ENCODE results near the gene RELL1.
"Not testable (repeated sequence)": the region's sequence is repeated elsewhere in the genome, so short reads cannot be mapped to it uniquely, and the experiment has no call there.

The RELL1 gene

DNA sequence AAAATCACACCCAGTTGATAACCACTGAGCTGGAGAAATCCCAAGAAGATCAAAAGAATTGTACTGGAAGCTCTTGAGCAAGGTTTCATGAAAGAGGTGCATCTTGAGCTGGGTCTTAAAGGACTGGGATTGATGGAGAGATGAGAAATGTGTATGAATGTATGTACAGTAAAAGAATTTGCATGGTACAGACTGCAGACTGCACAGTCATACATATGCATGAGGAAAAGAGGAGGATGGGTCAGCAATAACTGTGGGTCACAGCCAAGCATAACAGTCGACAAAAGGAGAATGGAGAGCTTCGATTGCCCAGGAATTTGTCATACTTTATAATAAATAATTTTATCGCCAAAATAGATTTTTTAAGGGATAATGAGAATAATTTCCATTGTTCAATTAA lies 4.8 kb upstream of the RELL1 start:
- no peak for DNase-seq

DNA sequence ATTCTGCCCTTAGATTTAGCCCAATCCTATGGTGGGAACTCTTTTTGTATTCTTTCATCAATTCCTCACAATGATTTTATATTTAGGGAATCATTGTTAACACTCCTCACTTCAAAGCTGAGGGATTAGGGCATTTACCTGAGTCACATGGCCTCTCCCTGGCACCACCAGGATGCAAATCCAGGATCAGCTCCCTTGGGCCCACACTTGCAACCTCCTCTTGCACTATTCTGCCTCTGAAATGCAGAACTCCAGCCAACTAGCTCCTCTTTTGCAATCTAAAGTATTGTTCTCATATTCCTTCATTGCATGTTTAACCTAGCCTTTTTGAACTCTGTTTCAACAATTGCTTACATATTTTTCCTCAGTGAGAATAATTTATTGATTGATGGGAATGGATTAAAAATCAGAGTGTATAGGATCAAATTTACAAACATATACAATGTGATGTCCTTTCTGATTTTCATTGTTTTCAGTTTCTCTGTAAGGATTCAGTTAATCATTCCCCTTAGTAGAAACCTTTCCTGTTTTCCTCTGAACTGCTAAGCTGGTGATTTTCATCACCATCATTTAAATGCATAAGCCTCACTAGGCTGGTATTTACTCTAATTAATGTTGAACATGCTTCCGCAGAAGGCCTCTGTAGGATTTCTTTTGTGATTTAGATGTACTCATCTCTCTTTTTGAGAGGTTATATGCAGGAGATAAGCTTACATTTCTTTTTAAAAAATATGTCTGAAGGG lies 3.3 kb upstream of the RELL1 start:
- no peak for DNase-seq

DNA sequence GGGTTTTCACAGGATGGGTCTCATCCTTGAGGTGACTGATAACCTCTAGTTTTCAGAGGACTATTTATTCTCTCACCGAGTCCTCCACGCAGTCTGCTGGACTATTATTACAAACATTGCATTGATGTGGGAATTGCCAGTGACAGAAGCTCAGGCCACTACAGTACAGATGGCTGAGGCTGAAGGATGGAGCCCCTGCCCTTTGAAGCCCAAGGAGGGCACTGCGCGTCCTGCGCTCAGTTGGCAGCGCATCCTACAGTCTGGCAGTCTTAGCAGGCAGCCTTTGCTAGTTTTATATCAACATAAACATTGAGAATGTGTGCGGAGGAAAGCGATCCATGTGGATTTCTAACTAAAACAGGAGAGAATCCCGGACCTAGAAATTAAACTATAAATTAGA lies 1.5 kb upstream of the RELL1 start:
- DNase-seq = no peak

DNA sequence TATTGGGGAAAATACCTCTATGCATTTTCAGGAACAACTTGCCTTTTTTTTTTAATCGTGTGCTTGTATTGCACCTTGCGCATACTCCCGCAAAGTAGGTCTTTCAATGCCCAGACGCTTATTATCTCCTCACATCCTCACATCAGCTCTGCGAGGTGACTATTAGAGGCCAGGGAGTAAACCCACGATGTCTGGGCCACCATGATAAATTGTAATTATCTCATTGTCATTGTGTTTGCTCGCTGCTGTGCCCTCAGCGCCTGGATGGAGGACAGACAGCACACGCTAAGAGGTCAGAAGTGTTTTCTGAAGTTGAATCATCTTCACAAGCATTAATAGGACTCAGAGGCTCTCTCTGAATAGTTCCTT lies 1.0 kb upstream of the RELL1 start:
- DNase-seq = no peak

DNA sequence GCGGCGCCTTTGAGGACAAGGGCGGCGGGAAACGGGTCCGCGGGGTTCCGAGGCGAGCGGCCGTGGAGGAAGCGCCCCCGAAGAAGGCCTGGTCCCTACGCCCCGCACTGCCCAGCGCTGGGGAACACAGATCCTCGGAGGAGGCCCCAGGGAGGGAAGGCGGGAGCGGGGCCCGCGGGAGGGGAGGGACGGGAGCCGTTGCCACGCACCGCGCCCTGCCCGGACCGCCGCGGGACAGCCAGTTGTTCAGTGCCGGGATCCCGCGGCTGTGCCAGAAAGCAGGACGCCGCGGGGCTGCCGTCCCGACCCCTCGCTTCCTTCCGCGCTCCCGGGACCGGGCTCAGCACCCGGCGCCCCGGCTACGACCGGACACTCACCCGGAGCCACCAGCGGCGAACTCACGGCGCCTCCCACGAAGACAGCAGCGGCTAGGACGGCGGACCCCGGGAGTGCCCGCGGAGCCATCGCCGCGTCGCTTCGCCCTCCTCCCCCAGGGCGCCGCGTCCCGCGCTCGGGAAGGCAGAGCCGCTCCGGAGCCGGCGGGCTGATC lies 278 bp downstream of the RELL1 start:
- DNase-seq = peak; percentile 71

DNA sequence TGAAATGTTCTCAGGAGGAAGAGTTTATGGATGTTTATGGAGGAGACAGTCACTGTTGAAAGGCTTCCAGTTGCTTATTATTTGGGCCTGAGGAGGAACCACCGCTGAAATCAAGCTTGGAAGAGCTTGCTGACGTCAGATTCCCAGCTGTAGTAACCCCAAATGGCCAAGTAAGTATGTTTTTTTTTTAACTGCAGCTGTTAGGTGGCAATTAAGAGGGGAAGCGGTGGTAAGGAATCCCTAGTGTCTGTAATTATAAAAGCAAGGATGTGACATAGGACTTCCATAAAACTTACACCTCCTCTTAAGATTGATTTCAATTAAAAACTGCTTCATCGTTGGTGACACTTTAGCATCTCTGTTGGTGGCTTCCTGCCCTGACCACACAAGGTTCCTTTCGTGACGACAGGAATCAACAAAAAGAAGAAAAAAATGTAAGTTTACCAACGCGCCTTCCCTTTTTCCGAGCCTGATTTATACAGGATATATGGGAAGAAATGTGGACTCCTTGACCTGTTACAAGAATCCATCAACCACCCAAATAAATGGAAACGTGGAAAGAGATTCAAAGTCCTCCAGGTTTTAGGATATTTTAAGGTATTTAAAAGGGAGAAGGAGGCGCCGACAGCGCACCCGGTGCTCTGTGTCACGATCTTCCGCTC lies 884 bp downstream of the RELL1 start:
- DNase-seq = peak; percentile 59

DNA sequence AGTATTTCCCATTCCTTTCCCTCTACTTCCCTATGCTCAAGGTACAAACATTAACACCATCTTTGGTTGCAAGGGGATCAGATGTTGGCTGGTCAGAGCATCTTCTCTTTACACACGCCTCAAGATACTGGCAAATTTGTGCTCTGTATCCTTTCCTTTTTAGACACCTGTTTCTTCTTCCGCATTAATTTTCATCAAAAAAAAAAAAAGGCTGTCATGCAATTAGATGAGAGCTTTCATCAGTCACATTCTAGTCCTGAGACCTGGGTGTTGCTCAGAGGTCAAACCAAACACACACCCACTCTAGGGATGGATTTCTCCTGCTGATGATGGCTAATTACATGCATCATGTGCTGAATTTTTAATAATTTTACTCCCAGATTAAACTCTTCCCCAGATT lies 2.0 kb downstream of the RELL1 start:
- no peak for DNase-seq

DNA sequence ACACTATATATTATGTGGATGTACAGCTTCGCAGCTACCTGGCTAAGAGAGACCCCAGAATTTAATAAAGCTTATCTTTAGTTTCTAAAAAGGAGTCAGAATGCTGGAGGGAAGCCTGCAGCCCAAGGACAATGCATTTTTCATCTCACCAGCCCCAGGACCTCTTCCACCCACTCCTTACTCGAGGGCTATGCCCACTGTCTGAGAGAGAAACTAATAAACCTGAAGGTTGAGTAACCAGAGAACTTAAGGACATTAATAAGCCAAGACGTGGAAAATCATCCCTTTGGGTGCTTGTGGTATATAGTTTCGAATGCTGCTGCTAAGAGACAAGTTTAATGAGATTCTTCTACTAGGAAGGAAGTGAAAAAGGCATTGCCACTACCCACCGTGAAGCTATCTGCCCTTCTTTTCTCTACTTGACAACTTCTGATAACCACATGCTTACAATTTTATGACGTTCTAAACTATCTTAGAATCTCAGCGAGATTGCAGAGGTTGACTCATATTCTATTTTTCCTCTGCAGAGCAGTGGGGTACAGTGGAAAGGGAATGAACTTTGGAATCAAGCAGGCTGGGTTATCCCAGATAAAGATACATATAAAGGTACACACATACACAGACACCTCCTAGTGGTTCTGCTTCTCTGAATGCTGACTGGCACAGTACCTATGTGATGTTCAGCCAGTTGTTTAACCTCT lies 3.3 kb downstream of the RELL1 start:
- no peak for DNase-seq

DNA sequence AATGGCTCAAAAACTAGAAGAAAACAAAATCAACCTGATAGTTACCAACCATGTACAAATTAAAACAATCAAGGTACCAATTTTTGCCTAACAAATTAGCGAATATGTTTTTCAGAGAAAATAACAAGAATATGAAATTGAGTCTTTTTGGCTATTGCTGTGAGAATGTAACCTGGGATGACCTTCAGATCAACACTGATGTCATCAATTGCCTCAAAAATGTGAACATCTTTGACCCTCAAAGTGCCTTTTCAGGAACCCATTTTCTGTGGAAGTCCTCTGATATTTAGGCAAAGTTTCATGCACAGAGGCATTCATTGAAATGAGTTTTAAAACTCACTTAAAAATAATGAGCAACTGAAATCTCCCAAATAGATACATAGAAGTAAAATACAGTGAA lies 6.1 kb downstream of the RELL1 start:
- DNase-seq = no peak

DNA sequence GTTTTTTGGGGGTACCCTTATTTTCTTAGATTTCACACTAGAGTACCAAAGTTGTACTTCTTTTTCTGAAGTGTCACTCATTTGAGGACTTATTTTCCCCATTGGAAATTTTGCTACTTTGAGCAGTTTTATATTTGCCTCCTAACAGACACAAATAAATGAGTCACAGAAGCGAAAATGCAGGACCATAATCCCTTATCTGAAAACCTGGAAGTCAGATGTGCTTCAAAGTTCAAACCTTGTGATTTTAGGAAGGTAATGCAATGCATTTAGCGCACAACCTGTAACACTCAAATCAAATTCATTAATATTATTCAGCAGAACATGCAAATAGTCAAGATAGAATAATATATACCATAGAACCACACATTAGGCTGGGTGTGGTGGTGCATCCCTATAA lies 6.9 kb downstream of the RELL1 start:
- DNase-seq = no peak

DNA sequence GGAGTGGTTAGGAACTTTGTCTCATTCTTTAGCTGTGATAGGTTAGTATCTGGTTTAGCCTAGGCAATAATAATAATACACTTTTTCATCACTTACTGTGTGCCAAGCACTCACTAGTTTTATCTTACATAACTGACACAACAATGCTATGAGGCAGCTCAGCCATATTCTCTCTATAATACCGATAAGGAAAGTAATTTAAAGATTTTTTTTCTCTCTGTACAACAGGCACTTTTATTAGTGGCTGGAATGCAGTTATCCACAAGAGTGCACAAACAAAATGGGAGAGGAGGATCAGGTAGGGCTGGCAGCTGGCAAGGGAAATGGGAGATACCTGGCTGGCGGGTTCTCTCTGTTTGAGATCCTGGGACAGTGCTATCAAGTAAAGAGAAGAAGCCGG lies 7.6 kb downstream of the RELL1 start:
- DNase-seq = no peak

DNA sequence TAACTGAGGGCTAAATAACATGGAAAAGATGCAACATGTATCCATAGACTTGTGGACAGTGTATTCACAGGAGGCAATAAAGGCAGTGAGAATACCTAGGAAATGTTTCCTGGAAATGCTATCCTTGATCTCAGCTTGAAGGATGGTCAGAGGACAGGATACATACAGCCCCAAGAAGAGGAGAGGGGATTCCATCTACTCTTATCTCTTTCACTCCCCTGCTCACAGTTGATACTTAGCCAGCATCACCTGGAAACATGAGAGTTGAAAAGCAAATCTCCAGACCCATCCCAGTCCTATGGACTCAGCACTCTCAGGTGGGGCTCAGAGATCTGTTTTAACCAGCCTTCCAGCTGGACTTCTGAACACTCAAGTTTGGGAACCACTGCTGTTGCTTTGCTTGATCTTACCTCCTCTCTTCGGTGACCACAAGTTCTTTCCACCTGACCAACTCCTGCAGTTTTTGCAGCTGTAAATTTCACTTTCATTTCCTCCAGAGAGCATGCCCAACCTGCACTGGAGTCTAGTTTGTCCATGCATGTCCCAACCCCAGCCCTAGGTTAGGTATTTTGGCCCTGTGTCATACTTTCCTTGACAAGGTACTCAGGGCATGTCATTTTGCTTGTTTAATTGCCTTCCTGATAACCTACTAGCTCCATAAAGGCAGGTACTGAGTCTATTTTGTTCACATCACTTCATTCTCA lies 10.4 kb downstream of the RELL1 start:
- DNase-seq = no peak

DNA sequence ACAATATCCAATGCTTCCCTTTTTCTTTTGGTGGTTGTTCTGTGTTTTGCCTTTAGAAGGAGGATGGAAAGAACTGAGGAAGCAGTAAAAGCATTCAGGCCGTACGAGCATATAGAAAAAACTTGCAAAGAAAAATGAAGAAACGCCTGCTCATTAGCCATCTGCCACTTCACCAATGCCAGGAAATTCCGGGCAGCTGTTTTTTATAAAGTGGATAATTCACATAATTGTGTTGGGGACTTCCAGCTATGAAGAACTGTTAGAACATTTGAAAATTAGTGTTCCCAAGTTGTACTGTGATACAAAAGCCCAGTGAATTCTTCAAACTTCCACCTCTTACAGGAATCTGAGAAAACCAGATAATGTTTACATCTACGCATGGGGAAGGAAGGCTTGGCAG lies 11.7 kb downstream of the RELL1 start:
- no peak for DNase-seq

DNA sequence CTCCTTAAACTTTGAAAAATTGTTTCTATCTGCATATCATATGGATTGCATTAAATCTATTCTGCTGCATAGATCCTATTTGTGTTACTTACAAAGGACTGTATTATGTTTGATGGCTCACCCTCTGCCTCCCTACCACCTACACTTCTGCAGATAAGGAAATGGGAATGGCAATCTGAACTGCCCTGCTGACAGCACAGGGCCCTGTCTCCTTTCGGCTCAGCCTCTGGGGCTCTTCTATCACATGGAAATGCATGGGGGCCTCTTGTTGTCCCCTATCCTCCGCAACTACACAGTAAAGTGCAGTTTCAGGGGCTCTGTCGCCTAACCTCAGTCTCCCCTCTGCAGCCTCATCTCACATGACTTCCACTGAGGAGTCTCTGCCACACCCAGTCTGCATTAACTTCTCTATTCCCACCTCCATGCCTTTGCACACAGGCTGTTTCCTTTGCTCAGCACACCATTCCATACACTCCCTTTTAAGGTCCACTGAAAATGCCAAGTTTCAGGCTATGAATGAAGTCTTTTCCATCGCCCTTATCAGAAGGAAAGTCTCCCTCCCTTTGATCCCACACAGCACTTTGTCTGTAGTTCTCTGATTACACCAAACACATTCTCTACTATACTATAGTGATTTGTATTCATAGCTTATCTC lies 12.5 kb downstream of the RELL1 start:
- no peak for DNase-seq

DNA sequence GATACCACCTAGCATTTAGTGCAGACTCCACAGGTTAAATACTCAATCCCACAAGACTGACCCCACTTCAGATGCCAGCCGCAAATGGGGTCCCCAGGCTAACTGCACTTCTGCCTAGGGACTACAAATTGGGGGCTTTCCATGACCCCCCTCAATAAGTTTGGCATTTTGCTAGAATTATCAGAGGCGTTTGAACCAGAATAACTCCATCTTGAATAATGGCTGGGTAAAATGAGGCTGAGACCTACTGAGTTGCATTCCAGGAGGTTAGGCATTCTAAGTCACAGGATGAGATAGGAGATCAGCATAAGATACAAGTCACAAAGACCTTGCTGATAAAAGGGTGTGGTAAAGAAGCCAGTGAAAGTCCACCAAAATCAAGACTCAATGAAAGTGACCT lies 15.1 kb downstream of the RELL1 start:
- DNase-seq = no peak

DNA sequence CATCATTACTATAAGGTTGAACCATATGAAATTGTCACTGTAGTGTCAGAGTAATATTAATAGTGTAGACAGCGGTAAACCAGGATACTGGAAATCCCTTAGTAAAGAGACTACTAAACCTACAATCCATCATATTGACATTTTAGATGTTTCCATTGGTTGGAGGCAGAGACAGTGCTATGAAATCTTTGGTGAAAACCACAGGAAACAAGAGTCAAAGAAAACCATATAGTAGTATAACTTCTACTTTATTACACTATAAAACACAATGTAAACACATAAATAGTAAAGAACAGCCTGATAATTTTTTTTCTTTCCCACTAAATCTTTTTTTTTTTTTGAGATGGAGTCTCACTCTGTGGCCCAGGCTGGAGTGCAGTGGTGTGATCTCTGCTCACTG lies 15.9 kb downstream of the RELL1 start:
- DNase-seq = no peak

DNA sequence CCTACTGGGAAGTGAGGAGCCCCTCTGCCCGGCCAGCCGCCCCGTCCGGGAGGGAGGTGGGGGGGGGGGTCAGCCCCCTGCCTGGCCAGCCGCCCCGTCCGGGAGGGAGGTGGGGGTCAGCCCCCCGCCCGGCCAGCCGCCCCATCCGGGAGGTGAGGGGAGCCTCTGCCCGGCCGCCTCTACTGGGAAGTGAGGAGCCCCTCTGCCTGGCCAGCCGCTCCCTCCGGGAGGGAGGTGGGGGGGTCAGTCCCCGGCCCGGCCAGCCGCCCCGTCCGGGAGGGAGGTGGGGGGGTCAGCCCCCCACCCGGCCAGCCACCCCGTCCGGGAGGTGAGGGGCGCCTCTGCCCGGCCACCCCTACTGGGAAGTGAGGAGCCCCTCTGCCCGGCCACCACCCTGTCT lies 17.1 kb downstream of the RELL1 start:
- not testable (repeated sequence) for DNase-seq

DNA sequence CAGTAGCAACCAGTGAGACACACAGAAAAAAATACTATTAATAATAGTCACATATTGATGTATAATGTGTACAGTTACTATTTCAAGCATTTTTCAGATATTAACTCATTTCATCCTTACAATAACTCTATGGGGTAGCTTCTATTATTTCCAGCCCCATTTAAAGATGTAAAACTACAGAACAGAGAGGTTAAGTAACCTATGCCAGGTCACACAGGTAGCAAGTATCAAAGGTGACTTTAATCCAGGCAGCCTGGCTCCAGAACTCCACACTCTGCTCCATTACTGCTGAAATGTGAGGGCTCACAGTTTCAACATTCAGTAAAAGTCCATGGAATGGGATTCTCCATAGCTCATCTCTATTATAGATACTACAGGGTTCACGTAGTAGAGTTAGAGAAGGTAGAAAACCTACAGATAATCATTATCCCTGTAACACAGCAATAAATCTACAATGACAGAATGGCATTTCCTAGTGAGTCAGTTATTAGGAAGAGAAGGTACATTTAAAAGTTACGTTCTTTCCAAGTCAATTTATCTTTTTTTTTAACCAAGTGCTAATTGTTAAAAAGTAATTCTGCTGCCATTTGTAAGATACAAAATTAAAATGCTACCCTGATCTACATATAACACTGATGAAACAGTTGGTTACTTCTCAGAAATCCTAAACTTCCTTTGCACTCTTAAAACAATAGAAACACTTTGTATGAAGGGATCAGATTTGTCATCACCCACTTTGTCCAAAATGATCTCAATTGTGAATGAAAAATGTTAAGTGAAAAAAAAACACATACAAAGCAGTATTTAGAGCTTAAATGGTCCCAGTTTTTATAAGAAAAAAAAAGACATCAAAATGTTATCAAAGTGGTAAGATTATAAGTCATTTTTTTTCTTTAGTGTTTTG lies 18.7 kb downstream of the RELL1 start:
- no peak for DNase-seq

DNA sequence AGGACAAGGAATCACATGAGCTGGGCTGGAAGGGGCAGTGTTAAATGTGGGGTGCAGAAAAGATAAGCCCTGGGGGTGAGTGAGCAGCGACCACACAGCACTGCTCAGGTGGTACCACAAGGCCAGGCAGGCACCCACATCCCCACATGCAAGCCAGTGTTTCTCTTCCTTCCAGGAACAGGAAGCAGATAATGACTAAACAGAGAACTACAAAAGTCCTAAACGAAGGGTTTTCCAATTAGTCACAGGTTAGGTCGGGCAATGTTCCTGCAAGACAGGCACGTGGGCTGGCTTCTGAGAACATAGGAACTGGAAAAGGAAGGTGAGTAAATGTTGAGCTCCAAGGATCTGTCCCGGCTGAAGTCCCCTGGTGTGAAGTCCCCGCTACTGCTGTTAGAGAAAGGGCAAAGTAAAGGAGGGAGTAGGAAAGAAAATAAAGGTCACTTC lies 19.5 kb downstream of the RELL1 start:
- DNase-seq = peak; percentile 20

DNA sequence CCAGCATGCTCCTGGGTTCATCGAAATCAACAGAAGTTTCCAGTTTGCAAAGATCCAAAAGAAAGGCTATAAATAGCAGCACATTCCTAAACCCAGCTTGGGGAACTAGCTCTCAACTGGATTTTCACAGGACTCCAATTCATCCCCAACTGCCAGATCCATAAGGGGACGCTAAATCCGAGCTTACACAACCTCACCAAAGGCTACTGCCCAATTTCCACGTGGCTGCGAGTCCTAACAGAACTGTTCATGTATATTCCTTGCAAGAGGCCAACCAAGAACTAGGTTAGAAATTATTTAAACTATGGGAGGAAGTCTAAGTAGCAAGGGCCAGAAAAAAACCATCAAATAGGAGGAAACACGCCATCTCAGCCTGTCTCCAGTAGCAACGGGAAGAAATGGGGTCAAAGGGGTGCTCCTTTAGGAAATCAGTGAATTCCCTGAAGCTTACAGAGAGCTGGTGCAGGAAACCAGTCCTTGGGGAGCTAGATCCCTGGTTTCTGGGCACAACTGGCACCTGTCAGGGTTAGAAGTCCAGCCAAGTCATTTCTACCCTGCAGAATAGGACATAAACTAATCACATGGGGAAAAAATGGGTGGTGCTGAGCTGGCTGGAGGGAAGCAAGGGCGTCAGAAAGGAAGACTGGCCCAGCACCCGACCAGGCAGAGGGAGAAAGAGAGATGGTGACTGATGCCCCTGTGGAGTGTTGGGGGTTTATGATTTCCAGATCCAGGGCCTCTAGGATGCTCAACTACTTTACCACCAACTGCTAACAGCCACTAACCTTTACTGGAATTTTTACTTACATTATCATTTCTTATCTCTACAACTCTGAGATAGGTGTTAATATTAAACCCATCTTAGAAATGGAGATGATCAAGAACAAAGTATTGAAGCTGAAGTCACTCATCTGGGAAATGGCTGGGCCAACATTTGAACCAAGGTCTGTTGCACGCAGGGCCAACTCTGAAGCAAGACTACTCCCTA lies 20.5 kb downstream of the RELL1 start:
- no peak for DNase-seq
